CD14-positive monocyte (primary cell): ENCODE results near the gene PPRC1. TPM values are rescaled to one million over a fixed set of nuclear protein-coding genes. Genes with fewer than 3 reads are reported as not detected.

Experiments
- DNase-seq, 3 donors: peaks; one replicate each; pipeline ENCODE4 v3.0.0-alpha.2; 2011 to 2022
- H2AFZ ChIP-seq: 2 replicates; pipeline ENCODE4 v1.6.0; 2012; ENCODE audit warnings: mild to moderate bottlenecking, low read depth, low read length, inconsistent platforms; ENCODE audit not compliant: insufficient read depth, poor library complexity, severe bottlenecking
- H3K27ac ChIP-seq, 2 donors: 1 replicate in 1 of 2; 2 replicates in 1 of 2; pipeline ENCODE4 v1.5.1; 2012 to 2013; ENCODE audit warnings: low read length in 2 of 2, control low read depth in 1 of 2, inconsistent platforms in 1 of 2, low read depth in 1 of 2, mild to moderate bottlenecking in 1 of 2
- H3K27me3 ChIP-seq, 2 donors: one replicate each; pipeline versions ENCODE4 v1.6.0 to v1.6.1; 2011 to 2013; ENCODE audit warnings: low read length in 2 of 2; ENCODE audit not compliant: control insufficient read depth in 2 of 2, insufficient read depth in 2 of 2
- H3K36me3 ChIP-seq, 2 donors: replicated peaks in 1 of 2; 1 replicate in 1 of 2; 2 replicates in 1 of 2; pipeline versions ENCODE4 v1.5.1 to v1.6.1; 2012 to 2013; ENCODE audit warnings: low read length in 2 of 2, control low read depth in 1 of 2, inconsistent platforms in 1 of 2, mild to moderate bottlenecking in 1 of 2; ENCODE audit not compliant: insufficient read depth in 2 of 2, control insufficient read depth in 1 of 2
- H3K4me1 ChIP-seq, 2 donors: 1 replicate in 1 of 2; 2 replicates in 1 of 2; pipeline versions ENCODE4 v1.5.1 to v1.6.1; 2012 to 2013; ENCODE audit warnings: low read length in 2 of 2, control low read depth in 1 of 2, inconsistent platforms in 1 of 2, mild to moderate bottlenecking in 1 of 2, moderate library complexity in 1 of 2; ENCODE audit not compliant: insufficient read depth in 2 of 2, control insufficient read depth in 1 of 2
- H3K4me2 ChIP-seq: replicated peaks from 2 replicates; pipeline ENCODE3; 2012; ENCODE audit warnings: low read length, moderate library complexity, mild to moderate bottlenecking; ENCODE audit not compliant: poor library complexity, severe bottlenecking; ENCODE audit errors: extremely low read depth
- H3K4me3 ChIP-seq, 3 experiments: fragments of 200-600 bp in 1 of 3; sonication (generic) in 1 of 3; replicated peaks in 1 of 3; 1 replicate in 2 of 3; 2 replicates in 1 of 3; pipeline ENCODE4 v1.5.1; 2011 to 2013; ENCODE audit warnings: low read length in 3 of 3, mild to moderate bottlenecking in 3 of 3, control low read depth in 2 of 3, low read depth in 2 of 3, inconsistent platforms in 1 of 3, moderate library complexity in 1 of 3
- H3K79me2 ChIP-seq: 2 replicates; pipeline ENCODE4 v1.6.0; 2012; ENCODE audit warnings: mild to moderate bottlenecking, control low read depth, inconsistent platforms, low read length, moderate library complexity; ENCODE audit not compliant: insufficient read depth
- H3K9ac ChIP-seq: 2 replicates; pipeline ENCODE4 v1.6.0; 2017; ENCODE audit warnings: low read length, mild to moderate bottlenecking; ENCODE audit not compliant: insufficient read depth, poor library complexity, severe bottlenecking
- H3K9me3 ChIP-seq, 2 donors: replicated peaks in 1 of 2; 1 replicate in 1 of 2; 2 replicates in 1 of 2; pipeline versions ENCODE4 v1.5.1 to v1.6.1; 2012 to 2013; ENCODE audit warnings: low read length in 2 of 2, control low read depth in 1 of 2; ENCODE audit not compliant: control insufficient read depth in 1 of 2, insufficient read depth in 1 of 2
- H4K20me1 ChIP-seq: 2 replicates; pipeline ENCODE4 v1.6.0; 2012; ENCODE audit warnings: mild to moderate bottlenecking, low read length, control low read depth, moderate library complexity; ENCODE audit not compliant: insufficient read depth
- H3K27ac Mint-ChIP-seq, 7 donors: one replicate each; pipeline ENCODE4 v1.8.0; 2020; ENCODE audit warnings: mild to moderate bottlenecking in 7 of 7, mixed read lengths in 7 of 7, moderate library complexity in 6 of 7, inconsistent platforms in 2 of 7
- H3K27me3 Mint-ChIP-seq, 3 donors: one replicate each; pipeline ENCODE4 v1.8.0; 2021 to 2022; ENCODE audit warnings: low read depth in 3 of 3, mild to moderate bottlenecking in 3 of 3, mixed read lengths in 3 of 3, moderate library complexity in 3 of 3, inconsistent platforms in 1 of 3
- H3K36me3 Mint-ChIP-seq, 2 donors: one replicate each; pipeline ENCODE4 v1.8.0; 2020; ENCODE audit warnings: mixed read lengths in 2 of 2, inconsistent platforms in 1 of 2, mild to moderate bottlenecking in 1 of 2
- H3K4me1 Mint-ChIP-seq: one replicate; pipeline ENCODE4 v1.8.0; 2020; ENCODE audit warnings: mild to moderate bottlenecking, mixed read lengths
- H3K4me3 Mint-ChIP-seq, 2 donors: one replicate each; pipeline ENCODE4 v1.8.0; 2020; ENCODE audit warnings: mild to moderate bottlenecking in 2 of 2, mixed read lengths in 2 of 2, moderate library complexity in 1 of 2
- H3K9me3 Mint-ChIP-seq, 7 donors: one replicate each; pipeline ENCODE4 v1.8.0; 2020 to 2022; ENCODE audit warnings: mixed read lengths in 7 of 7, mild to moderate bottlenecking in 6 of 7, moderate library complexity in 6 of 7, inconsistent platforms in 2 of 7
- WGBS: methylation state at CpG from one replicate; pipeline ENCODE4 v1.1.5; 2013; ENCODE audit warnings: missing lambda C conversion rate; ENCODE audit not compliant: insufficient coverage; 5-methylcytosine and 5-hydroxymethylcytosine counted together
- intact Hi-C, 2 donors: fragments of 100-400 bp; cut with micrococcal nuclease; formaldehyde crosslinking; loops; one replicate each; pipeline versions ENCODE4 v1.15.0 to v1.15.1; 2023
- polyA plus RNA-seq, 3 donors: library from polyadenylated mRNA; depleted of rRNA in 1 of 3; unstranded in 2 of 3; stranded (reverse) in 1 of 3; fragments of 300-500 nt in 2 of 3; fragments of >200 nt in 1 of 3; fragmentation: Illumina TruSeq in 2 of 3; gene quantifications; 1 replicate in 2 of 3; 2 replicates in 1 of 3; pipeline ENCODE4 v1.2.3, GENCODE V29; 2012 to 2021
- TF ChIP-seq, protein P1 (sequence below): fragments of 200-600 bp; IDR thresholded peaks from one replicate; pipeline ENCODE4 v1.8.0; 2022; ENCODE audit warnings: antibody characterized with exemption, mild to moderate bottlenecking

Gene PPRC1
- polyA plus RNA-seq, 3 donors, result 1.1 to 15.6 (median 2.5) TPM

DNA sequence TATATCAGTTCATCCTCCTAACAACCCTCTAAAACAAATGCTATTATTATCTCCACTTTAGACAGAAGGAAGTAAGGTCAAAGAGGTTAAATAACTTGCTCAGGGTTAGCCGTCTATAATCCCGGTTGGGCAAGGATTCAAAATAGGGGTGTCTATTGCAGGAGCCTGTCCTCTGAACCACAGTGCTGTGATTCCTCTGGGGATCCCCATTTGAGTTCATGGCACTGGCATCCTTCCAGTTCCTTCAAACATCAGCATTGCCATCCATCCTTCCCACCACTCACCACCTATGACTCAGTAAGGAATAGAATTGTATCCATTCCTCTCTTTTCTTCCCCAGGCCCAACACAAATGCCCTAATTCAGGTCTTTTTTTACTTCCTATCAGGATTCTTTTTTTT is 42.1 kb upstream of the PPRC1 start:
- Histone ChIP-seq H3K9ac (no peak overlapping the region), H2AFZ (no peak overlapping the region), H3K27ac (no peak overlapping the region), H3K4me1 (peaks cover 0 to 5% of the 10 kb centered on the region in 2 donors), H3K4me3 (no peak overlapping the region), H3K79me2 (no peaks in the 10 kb centered on the region), H3K9me3 (no peaks in the 10 kb centered on the region), H4K20me1 (no peaks in the 10 kb centered on the region), H3K4me2 (no peak overlapping the region), H3K36me3 (no peaks in the 10 kb centered on the region), H3K27me3 (no peaks in the 10 kb centered on the region)
- H3K27me3 Mint-ChIP-seq, result peaks cover 0 to 2% (median 0%) of the 10 kb centered on the region in 3 donors
- no CpG with 5 or more reads among the region's 2 CpGs for WGBS
- intact Hi-C loops, result no loop called here
- no peaks in the 10 kb centered on the region for H3K9me3 Mint-ChIP-seq
- H3K27ac Mint-ChIP-seq, result peak overlapping the region in 1 of 7 donors; percentile 5
- no peak for DNase-seq
- TF ChIP-seq, protein P1, sequence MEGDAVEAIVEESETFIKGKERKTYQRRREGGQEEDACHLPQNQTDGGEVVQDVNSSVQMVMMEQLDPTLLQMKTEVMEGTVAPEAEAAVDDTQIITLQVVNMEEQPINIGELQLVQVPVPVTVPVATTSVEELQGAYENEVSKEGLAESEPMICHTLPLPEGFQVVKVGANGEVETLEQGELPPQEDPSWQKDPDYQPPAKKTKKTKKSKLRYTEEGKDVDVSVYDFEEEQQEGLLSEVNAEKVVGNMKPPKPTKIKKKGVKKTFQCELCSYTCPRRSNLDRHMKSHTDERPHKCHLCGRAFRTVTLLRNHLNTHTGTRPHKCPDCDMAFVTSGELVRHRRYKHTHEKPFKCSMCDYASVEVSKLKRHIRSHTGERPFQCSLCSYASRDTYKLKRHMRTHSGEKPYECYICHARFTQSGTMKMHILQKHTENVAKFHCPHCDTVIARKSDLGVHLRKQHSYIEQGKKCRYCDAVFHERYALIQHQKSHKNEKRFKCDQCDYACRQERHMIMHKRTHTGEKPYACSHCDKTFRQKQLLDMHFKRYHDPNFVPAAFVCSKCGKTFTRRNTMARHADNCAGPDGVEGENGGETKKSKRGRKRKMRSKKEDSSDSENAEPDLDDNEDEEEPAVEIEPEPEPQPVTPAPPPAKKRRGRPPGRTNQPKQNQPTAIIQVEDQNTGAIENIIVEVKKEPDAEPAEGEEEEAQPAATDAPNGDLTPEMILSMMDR, result no peak
- no peak overlapping the region for H3K4me3 Mint-ChIP-seq
- peaks cover 2 to 11% of the 10 kb centered on the region in 2 donors for H3K36me3 Mint-ChIP-seq
- H3K4me1 Mint-ChIP-seq, result peaks cover 2% of the 10 kb centered on the region

DNA sequence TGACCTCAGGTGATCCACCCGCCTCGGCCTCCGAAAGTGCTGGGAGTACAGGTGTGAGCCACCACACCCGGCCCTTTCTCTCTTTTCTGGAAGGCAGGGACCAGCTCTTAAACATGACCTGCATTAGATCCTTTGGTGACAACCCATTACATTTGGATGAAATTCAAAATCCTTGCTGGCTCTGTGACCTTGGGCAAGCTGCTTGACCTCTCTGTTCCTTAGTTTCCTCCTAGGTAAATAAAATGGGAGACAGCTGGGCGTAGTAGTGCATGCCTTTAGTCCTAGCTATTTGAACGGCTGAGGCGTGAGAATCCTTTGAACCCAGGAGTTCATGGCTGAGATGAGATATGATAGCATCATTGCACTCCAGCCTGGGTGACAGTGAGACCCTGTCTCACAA is 36.4 kb upstream of the PPRC1 start:
- H3K27ac ChIP-seq, result no peak overlapping the region
- H3K27ac Mint-ChIP-seq, result no peak overlapping the region
- H4K20me1 ChIP-seq, result no peaks in the 10 kb centered on the region
- H2AFZ ChIP-seq, result no peak overlapping the region
- H3K79me2 ChIP-seq, result no peaks in the 10 kb centered on the region
- H3K9ac ChIP-seq, result no peak overlapping the region
- H3K36me3 Mint-ChIP-seq, result peaks cover 6 to 23% of the 10 kb centered on the region in 2 donors
- TF ChIP-seq, protein P1, result no peak
- no peaks in the 10 kb centered on the region for H3K9me3 ChIP-seq
- no peak overlapping the region for H3K4me2 ChIP-seq
- H3K4me3 Mint-ChIP-seq, result no peak overlapping the region
- intact Hi-C loops, result no loop called here
- H3K9me3 Mint-ChIP-seq, result no peaks in the 10 kb centered on the region
- peaks cover 0 to 3% (median 0%) of the 10 kb centered on the region in 3 donors for H3K27me3 Mint-ChIP-seq
- H3K36me3 ChIP-seq, result peaks cover 0 to 2% of the 10 kb centered on the region in 2 donors
- 93% methylated on average over 4 of the region's 7 CpGs for WGBS
- H3K27me3 ChIP-seq, result no peaks in the 10 kb centered on the region
- no peak overlapping the region for H3K4me3 ChIP-seq
- no peaks in the 10 kb centered on the region for H3K4me1 Mint-ChIP-seq
- H3K4me1 ChIP-seq, result no peaks in the 10 kb centered on the region
- no peak for DNase-seq
